NCI-H2081 (cell line): ENCODE measurements around the gene DPH3.

Experiments
- DNase-seq, 2 experiments: peaks; one replicate each; lab custom pipeline; 2025; lab: John Stamatoyannopoulos, UW

DPH3 gene

DNA sequence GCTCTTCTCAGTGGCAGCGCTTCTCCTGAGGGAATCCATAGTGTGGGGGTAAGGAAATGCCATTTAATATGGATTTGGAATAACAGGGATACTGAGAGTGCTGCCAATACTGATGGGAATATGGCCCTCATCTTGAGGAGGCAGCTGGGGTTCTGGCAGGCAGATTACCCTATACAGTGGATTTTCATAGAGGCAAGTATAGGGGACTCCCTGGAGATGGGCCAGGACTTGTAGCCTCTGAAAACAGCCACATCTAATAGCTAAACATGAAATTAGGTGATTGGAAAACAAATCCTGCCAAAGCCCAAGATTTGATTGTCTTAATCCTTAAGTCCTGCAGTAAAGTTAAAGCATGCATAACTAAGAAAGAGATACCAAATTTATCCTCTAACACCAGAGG is 30.9 kb downstream of the DPH3 start:
- no peak for DNase-seq

DNA sequence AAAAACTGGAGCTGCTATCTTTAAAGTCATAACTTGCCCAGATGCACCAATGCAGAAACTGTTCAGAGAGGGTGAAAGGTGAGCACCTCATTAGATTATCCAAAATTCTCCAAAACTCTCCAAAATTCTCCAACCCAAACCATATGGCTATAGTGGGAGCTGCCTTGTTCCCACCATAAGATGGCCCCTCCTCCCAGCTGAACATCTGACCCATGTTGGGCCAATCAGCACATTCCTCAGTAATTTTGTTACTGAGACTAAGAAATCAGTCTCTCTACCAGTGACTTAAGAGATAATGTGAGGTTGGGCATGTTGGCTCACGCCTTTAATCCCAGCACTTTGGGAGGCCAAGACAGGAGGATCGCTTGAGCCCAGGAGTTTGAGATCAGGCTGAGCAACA is 32.8 kb downstream of the DPH3 start:
- no peak for DNase-seq

DNA sequence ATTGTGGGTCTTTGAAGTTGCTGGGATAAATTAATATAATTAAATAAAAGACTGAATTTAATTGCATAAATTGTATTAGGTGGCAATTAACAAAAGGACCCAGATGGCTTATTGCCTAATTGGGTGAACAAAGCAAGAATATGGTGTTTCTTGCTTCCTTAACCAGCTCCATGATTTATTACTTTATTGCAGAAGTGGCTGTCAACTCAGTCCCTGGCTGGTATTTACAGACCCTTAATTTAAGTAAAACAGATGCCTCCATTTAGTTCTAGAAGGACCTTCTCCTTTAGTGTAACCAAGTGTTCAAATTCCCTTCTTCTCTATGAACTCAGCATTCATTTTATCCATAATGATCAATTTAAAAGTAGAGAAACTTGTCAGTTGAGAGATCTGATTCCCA is 35.1 kb downstream of the DPH3 start:
- no peak for DNase-seq

DNA sequence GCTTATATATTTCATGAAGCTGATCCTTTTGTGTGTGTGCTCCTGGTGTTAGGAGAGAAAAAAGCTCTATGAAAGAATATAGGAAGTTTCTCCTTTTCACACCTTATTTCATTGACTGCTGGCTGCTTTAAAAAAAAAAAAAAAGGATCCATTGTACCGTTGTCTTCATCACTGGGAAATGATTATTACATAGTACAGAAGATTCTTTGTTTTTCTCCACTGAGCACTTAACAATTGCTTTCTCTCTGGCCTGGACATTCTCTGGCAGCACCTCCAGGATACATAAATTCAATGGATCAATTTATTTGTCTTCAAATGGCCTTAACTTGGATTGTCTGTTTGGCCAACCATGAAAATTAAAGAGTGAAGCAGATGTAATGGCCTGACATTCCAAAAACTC is 37.2 kb downstream of the DPH3 start:
- DNase-seq = no peak

DNA sequence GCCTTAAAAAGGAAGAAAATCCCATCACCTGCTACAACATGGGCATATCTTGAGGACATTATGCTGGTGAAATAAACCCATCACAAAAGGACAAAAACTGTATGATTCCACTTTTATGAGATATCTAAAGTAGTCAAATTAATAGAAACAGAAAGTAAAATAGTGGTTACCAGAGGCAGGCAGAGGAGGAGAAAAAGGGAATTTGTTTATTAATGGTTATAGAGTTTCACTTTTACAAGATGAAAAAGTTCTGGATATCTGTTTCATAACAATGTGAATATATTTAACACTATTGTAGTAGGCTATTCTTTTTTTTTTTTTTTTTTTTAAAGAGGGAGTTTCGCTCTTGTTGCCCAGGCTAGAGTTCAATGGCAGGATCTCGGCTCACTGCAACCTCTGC is 40.4 kb downstream of the DPH3 start:
- DNase-seq = no peak

DNA sequence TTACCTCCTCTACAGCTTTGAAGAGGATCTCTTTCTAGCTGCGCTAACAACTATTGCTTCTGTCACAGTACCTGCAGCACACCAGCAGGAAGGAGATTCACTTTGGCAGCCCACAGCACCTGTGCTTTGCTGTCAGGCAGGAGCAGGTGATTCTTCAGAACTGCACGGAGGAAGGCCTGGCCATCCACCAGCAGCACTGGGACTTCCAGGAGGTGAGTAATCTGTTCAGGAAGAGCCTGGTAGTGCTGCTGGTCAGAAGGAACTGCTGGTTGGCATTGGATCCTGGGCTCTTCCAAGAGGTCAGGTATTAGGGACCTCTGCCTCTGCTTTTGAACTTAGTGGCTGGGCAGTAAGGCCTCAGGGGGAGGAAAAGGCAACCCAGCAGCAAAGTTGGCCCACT is 42.2 kb downstream of the DPH3 start:
- DNase-seq = no peak

DNA sequence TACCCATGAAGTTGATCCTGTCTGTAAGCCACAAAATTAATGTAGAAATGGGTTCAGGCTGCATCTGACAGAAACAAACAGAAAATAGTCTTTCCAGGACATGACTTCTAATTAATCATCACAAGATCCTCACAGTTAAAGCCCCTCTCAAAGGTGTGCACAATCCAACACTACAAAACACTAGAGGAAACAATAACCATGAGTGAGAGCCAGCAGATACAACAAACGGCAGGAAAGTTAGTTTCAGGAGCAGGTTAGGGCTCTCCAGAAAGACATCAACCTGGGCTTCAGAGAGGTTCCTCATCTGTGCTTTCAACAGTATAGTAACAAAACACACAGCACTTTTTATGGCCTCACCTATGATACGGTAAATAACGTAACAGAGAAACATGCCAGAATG is 42.8 kb downstream of the DPH3 start:
- DNase-seq = no peak

DNA sequence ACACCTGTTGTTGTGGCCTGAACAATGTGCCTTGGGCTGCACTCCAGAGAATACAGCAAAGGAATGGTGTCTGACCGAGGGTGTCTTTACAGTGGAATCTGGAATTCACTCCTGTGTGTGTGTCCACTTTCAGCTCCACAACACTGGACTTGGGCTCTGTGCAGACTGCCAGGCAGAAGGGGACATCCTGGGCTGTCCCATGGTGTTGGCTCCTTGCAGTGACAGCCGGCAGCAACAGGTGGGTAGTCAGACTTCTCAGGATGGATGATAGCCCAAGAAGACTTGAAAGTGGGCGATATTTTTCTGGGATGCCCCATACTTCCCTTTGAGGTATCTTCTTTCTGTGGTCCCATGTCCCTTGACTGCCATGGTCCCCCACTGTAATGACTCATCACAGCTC is 45.0 kb downstream of the DPH3 start:
- DNase-seq = no peak

DNA sequence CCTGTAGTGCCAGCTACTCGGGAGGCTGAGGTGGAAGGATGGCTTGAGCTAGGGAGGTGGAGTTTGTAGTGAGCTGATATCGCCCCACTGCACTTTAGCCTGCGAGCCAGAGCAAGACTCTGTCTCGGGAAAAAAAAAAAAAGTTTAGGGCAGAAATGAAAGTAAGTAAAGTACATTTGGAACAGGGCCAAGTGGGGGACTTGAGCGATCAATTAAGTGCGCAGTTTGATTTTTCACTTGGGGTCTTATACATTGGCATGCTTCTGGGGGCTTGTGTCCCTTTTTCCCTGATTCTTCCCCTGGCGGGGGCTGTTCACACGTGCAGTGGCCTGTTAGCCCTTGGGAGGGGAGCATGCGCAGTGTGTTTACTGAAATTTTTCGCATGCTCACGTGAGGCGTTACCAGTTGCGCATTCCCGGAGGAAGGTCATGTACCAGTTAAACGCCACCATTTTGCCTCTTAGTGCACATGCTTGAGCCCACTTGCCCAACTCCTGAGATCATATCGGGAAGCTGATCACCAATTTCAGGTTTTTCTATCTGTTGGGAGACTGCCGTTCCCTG is 48.3 kb downstream of the DPH3 start:
- DNase-seq = no peak

DNA sequence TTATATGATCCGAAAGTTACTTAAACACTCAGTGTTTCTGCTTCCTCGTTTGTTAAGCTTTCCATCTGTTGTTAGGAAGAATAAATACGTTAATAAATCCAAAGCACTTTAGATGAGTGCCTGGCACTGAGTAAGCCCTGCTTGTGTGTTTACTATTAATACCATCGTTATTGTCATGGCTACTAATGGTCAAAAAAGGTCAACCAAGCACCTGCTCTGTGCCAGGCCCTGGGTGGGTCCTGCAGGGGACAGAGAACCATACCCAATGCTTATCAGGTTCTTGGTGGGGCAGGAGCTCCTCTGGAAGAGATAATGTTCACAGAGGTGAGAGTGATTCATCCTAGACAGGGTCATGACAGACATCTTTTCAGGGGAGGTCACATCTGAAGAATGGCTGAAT is 50.4 kb downstream of the DPH3 start:
- no peak for DNase-seq

DNA sequence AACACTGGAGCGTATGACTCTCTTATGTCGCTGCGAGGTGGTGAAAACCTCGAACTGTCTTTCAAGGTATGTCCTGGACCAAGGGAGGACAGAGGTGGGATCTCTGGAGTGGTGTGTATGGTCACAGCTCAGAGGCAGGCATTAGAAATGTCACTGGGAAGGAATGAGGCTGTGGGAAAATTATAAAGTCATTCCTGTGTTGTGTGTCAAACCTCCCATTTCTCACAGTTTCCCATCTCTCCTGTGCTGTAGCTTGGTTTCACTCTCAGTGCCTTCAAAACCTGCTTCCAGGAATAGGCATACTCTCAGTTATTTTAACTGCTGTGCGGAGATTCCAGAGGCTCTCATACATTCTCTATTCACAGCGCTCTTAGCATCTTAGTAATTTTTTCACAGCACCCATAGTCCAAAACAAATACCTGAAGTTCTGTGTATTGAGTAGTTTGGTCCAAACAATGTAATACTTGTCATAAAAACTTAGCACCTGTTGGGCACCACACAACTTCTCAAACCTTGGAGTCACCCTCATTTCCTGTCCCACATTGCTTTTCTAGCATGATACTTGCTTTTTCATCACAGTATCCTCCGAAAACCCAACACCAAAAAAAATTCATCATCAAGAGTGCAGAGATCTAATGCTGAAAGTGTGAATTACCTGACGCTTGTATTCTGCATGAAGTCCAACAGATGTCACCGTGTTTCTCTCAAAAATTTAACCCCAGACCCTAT is 53.4 kb downstream of the DPH3 start:
- DNase-seq = no peak
